Central memory CD8-positive, alpha-beta T cell (primary cell): Measurements from ENCODE around the gene UBE2U.
"Not testable (repeated sequence)": the region's sequence is repeated elsewhere in the genome, so short reads cannot be mapped to it uniquely, and the experiment has no call there.

Source experiments
- ATAC-seq: fragments of 150-1000 bp; cut with Tn5 transposase; replicated peaks from 2 replicates; pipeline ENCODE4 v1.10.0; 2022; ENCODE audit warnings: mild to moderate bottlenecking, moderate FRiP score, moderate number of reproducible peaks; ENCODE audit not compliant: poor library complexity, severe bottlenecking; ENCODE audit errors: extremely low read depth
- DNase-seq, 2 donors: peaks; one replicate each; pipeline ENCODE4 v3.0.0; 2021; ENCODE audit warnings: low spot score in 2 of 2
- H3K27ac Mint-ChIP-seq: one replicate; pipeline ENCODE4 v1.8.0; 2022; ENCODE audit warnings: low read depth, mild to moderate bottlenecking, moderate library complexity, mixed read lengths
- H3K27me3 Mint-ChIP-seq: one replicate; pipeline ENCODE4 v1.8.0; 2022; ENCODE audit warnings: mixed read lengths
- H3K36me3 Mint-ChIP-seq: one replicate; pipeline ENCODE4 v1.8.0; 2022; ENCODE audit warnings: mild to moderate bottlenecking, moderate library complexity, mixed read lengths; ENCODE audit not compliant: insufficient read depth
- H3K4me1 Mint-ChIP-seq: one replicate; pipeline ENCODE4 v1.8.0; 2022; ENCODE audit warnings: mixed read lengths
- H3K4me3 Mint-ChIP-seq: one replicate; pipeline ENCODE4 v1.8.0; 2022; ENCODE audit warnings: mild to moderate bottlenecking, moderate library complexity, mixed read lengths
- H3K9me3 Mint-ChIP-seq: one replicate; pipeline ENCODE4 v1.8.0; 2022; ENCODE audit warnings: mixed read lengths

The UBE2U gene

DNA sequence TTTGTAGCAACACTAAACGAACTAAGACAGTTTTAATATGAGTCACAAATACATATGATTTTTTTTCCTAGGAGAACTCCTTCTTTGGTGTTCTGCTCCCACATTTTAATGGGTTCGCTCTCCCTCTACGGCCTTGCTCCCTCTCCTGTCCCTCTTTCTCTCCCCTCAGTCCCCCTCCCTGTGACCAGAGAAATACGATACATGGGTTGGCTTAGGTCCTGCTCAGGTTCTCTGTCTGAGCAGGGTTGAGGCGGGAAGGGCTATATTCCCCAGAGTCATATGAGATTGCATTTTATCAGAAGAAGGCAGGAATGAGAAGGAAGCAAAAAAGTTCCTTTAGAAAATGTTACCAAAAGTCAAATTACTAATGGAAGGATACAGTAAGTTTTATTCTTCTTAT is 44.6 kb downstream of the UBE2U start:
- Mint-ChIP-seq H3K27me3 (peaks cover 42% of the 10 kb centered on the region), H3K4me1 (peaks cover 11% of the 10 kb centered on the region), H3K36me3 (peaks cover 2% of the 10 kb centered on the region), H3K27ac (no peak overlapping the region), H3K4me3 (no peak overlapping the region), H3K9me3 (peaks cover 4% of the 10 kb centered on the region)
- ATAC-seq (no peak), DNase-seq (no peak)

DNA sequence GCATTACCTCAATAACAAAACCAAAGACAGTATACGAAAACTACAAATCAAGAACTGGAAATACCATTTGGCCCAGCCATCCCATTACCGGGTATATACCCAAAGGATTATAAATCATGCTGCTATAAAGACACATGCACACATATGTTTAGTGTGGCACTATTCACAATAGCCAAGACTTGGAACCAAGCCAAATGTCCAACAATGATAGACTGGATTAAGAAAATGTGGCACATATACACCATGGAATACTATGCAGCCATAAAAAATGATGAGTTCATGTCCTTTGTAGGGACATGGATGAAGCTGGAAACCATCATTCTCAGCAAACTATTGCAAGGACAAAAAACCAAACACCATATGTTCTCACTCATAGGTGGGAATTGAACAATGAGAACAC is 47.0 kb downstream of the UBE2U start:
- ATAC-seq, DNase-seq, H3K4me3 Mint-ChIP-seq, H3K9me3 Mint-ChIP-seq, H3K27ac Mint-ChIP-seq, H3K36me3 Mint-ChIP-seq, H3K4me1 Mint-ChIP-seq: not testable (repeated sequence)
- H3K27me3 Mint-ChIP-seq = peaks cover 65% of the 10 kb centered on the region

DNA sequence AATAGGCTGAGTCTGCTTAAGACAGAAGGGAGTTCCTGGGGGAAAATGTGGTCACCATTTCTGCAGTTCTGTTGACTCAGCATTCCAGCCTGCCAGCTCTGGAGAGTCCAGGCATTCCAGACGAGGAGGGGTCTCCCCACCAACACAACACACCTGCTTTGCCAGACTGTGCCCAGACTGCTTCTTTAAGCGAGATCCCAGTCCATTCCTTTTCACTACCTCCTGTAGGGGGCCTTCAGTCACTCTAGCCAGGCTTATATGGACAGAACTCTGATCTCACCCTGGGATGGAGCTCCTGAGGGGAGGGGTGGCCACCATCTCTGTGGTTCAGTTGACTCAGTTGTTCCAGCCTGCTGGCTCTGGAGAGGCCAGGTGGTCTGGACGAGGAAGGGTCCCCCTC is 48.5 kb downstream of the UBE2U start:
- ATAC-seq (no peak), DNase-seq (no peak)
- H3K4me3 Mint-ChIP-seq = no peak overlapping the region
- H3K4me1 Mint-ChIP-seq = no peaks in the 10 kb centered on the region
- peaks cover 2% of the 10 kb centered on the region for H3K36me3 Mint-ChIP-seq
- no peak overlapping the region for H3K27ac Mint-ChIP-seq
- H3K9me3 Mint-ChIP-seq = peaks cover 6% of the 10 kb centered on the region
- peaks cover 65% of the 10 kb centered on the region for H3K27me3 Mint-ChIP-seq

DNA sequence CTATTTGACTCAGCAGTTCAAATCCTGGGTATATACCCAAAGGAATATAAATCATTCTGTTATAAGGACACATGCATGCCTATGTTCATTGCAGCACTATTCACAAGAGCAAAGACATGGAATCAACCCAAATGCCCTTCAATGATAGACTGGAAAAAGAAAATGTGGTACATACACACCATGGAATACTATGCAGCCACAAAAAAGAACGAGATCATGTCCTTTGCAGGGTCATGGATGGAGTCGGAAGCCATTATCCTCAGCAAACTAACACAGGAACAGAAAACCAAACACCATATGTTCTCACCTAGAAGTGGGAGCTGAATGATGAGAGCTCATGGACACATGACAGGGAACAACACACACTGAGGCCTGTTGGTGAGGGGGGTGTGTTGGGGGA is 53.8 kb downstream of the UBE2U start:
- H3K4me3 Mint-ChIP-seq, H3K27ac Mint-ChIP-seq, H3K4me1 Mint-ChIP-seq, ATAC-seq, H3K36me3 Mint-ChIP-seq, H3K9me3 Mint-ChIP-seq, DNase-seq: not testable (repeated sequence)
- H3K27me3 Mint-ChIP-seq = peaks cover 50% of the 10 kb centered on the region

DNA sequence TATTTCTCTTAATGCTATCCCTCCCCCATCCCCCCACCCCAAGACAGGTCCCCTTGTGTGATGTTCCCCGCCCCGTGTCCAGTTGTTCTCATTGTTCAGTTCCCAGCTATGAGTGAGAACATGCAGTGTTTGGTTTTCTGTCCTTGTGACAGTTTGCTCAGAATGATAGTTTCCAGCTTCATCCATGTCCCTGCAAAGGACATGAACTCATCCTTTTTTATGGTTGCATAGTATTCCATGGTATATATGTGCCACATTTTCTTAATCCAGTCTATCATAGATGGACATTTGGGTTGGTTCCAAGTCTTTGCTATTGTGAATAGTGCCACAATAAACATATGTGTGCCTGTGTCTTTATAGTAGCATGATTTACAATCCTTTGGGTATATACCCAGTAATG is 55.0 kb downstream of the UBE2U start:
- not testable (repeated sequence) for H3K9me3 Mint-ChIP-seq, H3K4me3 Mint-ChIP-seq, DNase-seq, ATAC-seq, H3K27ac Mint-ChIP-seq, H3K4me1 Mint-ChIP-seq, H3K36me3 Mint-ChIP-seq
- peaks cover 51% of the 10 kb centered on the region for H3K27me3 Mint-ChIP-seq

DNA sequence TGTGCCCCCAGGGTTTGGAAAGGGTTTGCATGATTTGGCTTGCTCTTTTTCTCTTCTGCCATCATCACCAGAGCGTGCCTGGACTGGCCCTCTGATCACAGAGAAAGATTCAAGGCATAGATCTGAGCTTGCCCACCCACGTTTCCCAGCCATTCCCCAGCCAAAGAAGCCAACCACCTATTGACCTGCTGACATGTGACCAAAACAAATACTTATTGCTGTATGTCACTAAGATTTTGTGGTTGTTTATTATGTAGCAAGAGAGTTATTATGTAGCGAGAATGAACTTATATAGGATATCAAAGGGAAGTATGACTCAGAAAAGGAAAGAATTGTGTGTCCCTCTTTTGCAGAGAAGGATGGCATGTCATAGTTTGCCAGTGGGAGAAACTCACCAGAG is 59.9 kb downstream of the UBE2U start:
- Mint-ChIP-seq H3K27me3 (peaks cover 37% of the 10 kb centered on the region), H3K36me3 (no peaks in the 10 kb centered on the region), H3K9me3 (no peaks in the 10 kb centered on the region), H3K4me1 (no peaks in the 10 kb centered on the region), H3K4me3 (no peak overlapping the region), H3K27ac (no peak overlapping the region)
- ATAC-seq = no peak
- no peak for DNase-seq

GRCh38 chr1:64263856-64264255 is 60.4 kb downstream of the UBE2U start:
- no peak for DNase-seq

GRCh38 chr1:64265141-64265540 is 61.7 kb downstream of the UBE2U start:
- H3K4me1 Mint-ChIP-seq = no peaks in the 10 kb centered on the region
- no peaks in the 10 kb centered on the region for H3K36me3 Mint-ChIP-seq
- H3K27ac Mint-ChIP-seq = no peak overlapping the region
- H3K27me3 Mint-ChIP-seq = peaks cover 53% of the 10 kb centered on the region
- no peak overlapping the region for H3K4me3 Mint-ChIP-seq
- no peak for ATAC-seq
- DNase-seq = no peak
- H3K9me3 Mint-ChIP-seq = no peaks in the 10 kb centered on the region

More at GRCh38 chr1:64263856-64264255, 60.4 kb downstream of the UBE2U start:
- H3K4me1 Mint-ChIP-seq = no peaks in the 10 kb centered on the region
- no peaks in the 10 kb centered on the region for H3K36me3 Mint-ChIP-seq
- ATAC-seq = no peak
- no peak overlapping the region for H3K4me3 Mint-ChIP-seq
- no peak overlapping the region for H3K27ac Mint-ChIP-seq
- H3K9me3 Mint-ChIP-seq = no peaks in the 10 kb centered on the region
- peaks cover 41% of the 10 kb centered on the region for H3K27me3 Mint-ChIP-seq

DNA sequence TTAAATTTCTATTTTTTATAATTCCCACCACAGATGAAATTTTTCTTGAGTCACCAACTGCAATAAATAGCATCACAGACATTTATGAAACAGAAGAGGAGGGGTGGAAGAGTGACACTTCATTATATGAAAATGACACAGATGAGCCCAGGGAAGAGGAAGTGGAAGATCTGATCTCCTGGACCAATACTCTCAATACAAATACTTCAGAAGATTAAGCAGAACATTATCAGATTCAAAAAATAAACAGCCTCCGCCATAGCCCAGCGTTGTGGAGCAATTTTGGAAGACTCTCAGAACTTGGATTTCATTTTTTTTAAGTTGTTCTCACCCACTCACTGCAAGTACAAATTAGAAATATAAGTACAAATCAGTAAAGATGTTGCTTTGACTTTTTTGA is 63.6 kb downstream of the UBE2U start:
- H3K27me3 Mint-ChIP-seq = peaks cover 59% of the 10 kb centered on the region
- no peak for DNase-seq
- no peak for ATAC-seq
- no peaks in the 10 kb centered on the region for H3K4me1 Mint-ChIP-seq
- no peak overlapping the region for H3K27ac Mint-ChIP-seq
- H3K36me3 Mint-ChIP-seq = no peaks in the 10 kb centered on the region
- H3K4me3 Mint-ChIP-seq = no peak overlapping the region
- H3K9me3 Mint-ChIP-seq = no peaks in the 10 kb centered on the region

GRCh38 chr1:64268653-64269557 is 65.5 kb downstream of the UBE2U start:
- no peak overlapping the region for H3K27ac Mint-ChIP-seq
- ATAC-seq (no peak), DNase-seq (peak; percentile 14 to 32)
- peaks cover 53% of the 10 kb centered on the region for H3K27me3 Mint-ChIP-seq
- no peaks in the 10 kb centered on the region for H3K36me3 Mint-ChIP-seq
- H3K4me3 Mint-ChIP-seq = no peak overlapping the region
- no peaks in the 10 kb centered on the region for H3K9me3 Mint-ChIP-seq
- H3K4me1 Mint-ChIP-seq = no peaks in the 10 kb centered on the region

DNA sequence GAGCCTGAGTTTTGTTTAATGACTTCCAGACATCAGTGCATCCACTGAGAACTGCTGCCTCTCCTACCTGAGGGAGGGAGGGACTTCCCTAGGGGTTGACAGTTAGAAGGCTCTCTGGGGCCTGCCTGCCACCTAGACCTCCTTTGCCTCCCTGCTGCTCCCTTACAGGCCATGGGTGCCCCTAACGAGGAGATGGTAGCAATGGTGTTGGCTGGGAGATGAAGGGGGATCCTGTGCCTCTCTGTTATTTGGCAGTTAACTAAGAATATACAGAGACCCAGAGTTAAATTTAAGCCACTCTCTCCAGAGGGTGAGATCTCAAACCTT is 66.1 kb downstream of the UBE2U start:
- no peaks in the 10 kb centered on the region for H3K36me3 Mint-ChIP-seq
- DNase-seq (no peak), ATAC-seq (no peak)
- no peak overlapping the region for H3K4me3 Mint-ChIP-seq
- H3K27me3 Mint-ChIP-seq = peaks cover 52% of the 10 kb centered on the region
- no peaks in the 10 kb centered on the region for H3K9me3 Mint-ChIP-seq
- no peak overlapping the region for H3K27ac Mint-ChIP-seq
- H3K4me1 Mint-ChIP-seq = no peaks in the 10 kb centered on the region

- H3K27me3 Mint-ChIP-seq = peaks cover 3% of the 10 kb centered on the region
- no peaks in the 10 kb centered on the region for H3K4me1 Mint-ChIP-seq
- ATAC-seq = no peak
- H3K9me3 Mint-ChIP-seq = no peaks in the 10 kb centered on the region
- H3K36me3 Mint-ChIP-seq = no peaks in the 10 kb centered on the region
- no peak for DNase-seq
- H3K27ac Mint-ChIP-seq = no peak overlapping the region
- no peak overlapping the region for H3K4me3 Mint-ChIP-seq
Measured at GRCh38 chr1:64280001-64280400, 76.6 kb downstream of the UBE2U start.

DNA sequence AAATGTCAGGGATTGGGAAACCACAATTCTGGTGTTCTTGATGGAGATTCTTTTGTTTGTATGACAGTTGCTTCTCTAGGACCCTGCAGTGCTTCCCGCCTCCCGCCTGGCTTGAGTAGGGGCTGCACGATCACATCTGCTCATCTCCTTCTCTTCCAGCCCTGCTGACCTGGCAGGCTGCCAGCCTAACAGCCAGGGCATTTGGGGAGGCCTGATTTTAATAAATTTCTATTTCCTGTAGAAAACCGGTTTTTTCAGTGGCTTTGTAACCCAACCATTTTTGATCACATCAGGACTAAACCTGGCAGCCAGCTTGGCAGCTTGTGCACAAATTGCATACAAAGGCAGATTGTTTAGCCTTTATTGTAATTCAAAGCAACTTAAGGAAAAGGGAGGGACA is 78.9 kb downstream of the UBE2U start:
- ATAC-seq = no peak
- Mint-ChIP-seq H3K9me3 (no peaks in the 10 kb centered on the region), H3K4me1 (no peaks in the 10 kb centered on the region)

More for the DNA sequence above, 78.9 kb downstream of the UBE2U start:
- Mint-ChIP-seq H3K27me3 (peaks cover 14% of the 10 kb centered on the region), H3K27ac (no peak overlapping the region), H3K36me3 (no peaks in the 10 kb centered on the region), H3K4me3 (no peak overlapping the region)
- DNase-seq = no peak
